GM12864 (cell line): ENCODE data around the gene DPP4.

Source experiments
- DNase-seq: peaks from one replicate; pipeline ENCODE4 v3.0.0-alpha.2; 2011; ENCODE audit warnings: low read depth
- H3K4me3 ChIP-seq: 2 replicates; pipeline ENCODE4 v1.5.1; 2011; ENCODE audit warnings: mild to moderate bottlenecking, low read depth, low read length, control low read depth
- CTCF ChIP-seq: IDR thresholded peaks from 2 replicates; pipeline ENCODE4 v1.5.1; 2011; ENCODE audit warnings: low read depth, mild to moderate bottlenecking, moderate library complexity, low read length, control low read depth, inconsistent platforms; ENCODE audit errors: missing control alignments

The DPP4 gene

GRCh38 chr2:162004031-162004430 lies 70.0 kb downstream of the DPP4 start:
- no peak for TF ChIP-seq CTCF
- no peak for DNase-seq
- H3K4me3 ChIP-seq = no peak overlapping the region

DNA sequence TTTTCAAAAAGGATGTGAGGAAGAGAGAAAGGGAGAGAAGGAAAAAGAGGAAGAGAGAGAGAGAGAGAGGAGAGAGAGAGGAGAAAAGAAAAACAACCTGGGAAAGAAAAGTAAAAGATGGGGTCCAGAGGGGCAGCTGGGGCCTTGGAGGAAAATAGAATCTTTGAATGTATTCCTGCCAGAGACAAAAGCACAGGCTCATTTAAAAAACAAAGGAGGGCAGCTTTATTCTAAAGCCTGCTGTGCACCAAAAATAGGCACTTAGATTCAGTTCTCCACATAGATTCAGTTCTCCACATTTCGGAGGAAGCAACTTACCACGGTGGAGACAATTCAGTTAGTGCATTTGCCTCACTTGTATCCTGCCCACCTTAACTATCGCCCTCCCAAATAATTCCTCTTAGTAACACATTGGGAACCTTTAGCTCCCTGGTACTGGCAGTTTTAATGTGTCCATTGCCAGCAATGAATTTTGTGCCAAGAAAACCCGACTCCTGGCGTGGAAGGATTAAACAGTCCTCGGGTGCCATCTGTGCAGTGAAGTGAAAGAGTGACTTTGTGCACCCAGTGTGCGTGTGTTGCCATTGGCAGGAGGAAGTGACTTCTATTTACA lies 71.3 kb downstream of the DPP4 start:
- TF ChIP-seq CTCF = no peak
- H3K4me3 ChIP-seq = no peak overlapping the region
- DNase-seq = no peak

DNA sequence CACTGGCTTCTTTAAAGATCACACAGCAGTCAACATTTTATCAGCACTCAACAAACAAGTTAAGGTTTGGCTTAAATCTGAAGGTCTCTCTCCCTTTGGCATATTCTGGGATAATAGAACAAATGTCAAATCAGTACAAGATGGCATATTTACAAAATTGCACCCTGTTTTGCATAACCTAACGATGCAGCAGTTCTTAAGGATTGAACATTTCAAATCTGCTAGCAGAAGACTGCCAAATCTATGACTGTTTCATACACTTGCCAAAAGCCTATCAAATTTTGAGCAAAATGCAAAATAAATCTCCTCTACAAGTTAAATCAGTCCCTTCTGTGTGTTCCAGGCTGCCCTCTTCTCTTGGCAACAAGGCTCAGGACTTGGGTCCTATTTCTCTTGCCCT lies 73.6 kb downstream of the DPP4 start:
- TF ChIP-seq CTCF = no peak
- no peak for DNase-seq
- no peak overlapping the region for H3K4me3 ChIP-seq

DNA sequence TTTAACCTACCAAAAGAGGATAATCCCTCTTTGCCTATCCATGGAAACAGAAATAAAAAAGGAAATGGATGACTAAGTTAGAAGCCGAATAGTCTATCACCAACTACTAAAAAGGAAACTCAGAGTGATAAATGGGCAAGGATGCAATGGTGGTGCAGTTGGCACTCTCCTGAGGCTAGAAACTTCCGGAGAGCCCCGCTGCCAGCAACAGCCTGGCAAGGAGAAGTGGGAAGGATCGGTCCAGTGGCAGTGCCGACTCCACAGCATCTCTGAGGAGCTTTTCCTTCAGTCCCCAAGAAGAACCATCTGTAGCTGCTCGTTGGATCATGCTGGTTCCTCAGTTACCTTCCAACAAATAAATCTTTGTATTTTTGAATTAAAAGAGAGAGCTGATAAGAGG lies 74.7 kb downstream of the DPP4 start:
- DNase-seq = no peak
- no peak overlapping the region for H3K4me3 ChIP-seq
- no peak for TF ChIP-seq CTCF

DNA sequence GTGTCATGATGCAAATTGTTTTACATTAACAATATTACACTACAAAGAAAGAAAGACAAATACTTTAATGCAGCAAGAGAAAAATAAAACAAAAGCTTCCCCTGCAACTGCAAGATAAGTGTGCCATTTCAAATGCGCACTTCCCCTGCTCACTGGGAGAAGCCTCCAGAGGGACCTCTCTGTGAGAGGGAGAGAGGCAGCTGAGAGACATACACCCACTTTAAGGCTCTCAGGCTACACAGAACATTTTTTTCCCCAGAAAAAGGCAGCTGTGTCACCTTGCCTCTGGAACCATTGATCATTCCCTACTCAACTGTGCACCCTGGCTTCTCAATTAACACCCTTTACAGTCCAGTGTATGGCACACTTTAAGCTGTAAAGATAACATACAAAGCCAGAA lies 75.2 kb downstream of the DPP4 start:
- no peak for TF ChIP-seq CTCF
- no peak for DNase-seq
- H3K4me3 ChIP-seq = no peak overlapping the region

GRCh38 chr2:161997916-161998471 lies 76.0 kb downstream of the DPP4 start:
- no peak for DNase-seq
- no peak overlapping the region for H3K4me3 ChIP-seq
- TF ChIP-seq CTCF = no peak

DNA sequence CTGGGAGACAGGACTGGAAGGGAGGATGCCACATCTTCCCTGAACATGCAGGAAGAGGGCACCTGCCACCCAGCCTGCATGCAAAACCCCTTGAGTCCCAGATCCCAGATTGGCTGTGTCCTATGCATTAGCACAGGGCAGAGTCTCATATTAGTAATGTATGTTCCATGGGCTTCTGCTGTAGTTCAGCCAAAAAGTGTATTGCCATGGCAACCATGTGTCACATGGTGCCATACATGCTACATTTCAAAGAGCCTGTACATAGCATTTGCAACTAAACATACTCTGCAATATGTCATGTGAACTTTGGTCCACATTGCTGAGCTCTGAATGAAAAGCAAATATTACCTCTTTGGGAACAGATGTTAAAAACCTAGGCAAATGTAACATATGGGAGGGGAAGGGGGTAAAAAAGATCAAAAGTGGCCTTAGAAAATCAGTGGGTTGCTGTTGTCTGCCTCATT lies 78.4 kb downstream of the DPP4 start:
- no peak for DNase-seq
- TF ChIP-seq CTCF = no peak
- no peak overlapping the region for H3K4me3 ChIP-seq
